ENCODE measurements around the gene TRABD2B.

TRABD2B gene

DNA sequence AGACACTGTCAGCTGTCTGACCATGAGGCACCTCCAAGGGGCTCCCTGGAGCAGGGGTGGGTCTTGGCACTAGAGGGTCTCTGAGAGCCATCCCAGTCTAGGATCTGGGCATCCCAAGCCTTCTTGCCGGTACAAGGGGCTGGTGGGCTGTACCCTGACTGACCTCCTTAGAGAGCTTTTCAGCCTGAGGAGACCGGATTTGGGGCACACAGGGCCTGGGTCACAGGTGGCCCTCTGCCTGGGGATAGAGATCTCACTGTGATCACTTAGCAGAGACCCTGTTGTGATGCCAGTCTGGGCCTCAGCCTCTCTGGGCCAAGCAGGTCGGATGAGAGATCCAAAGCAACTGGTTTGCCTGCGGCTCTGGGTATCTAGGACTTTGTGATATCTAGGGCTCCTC, 227.2 kb downstream of the TRABD2B start:
- no peak for DNase-seq (ENCODE audit: low spot score)
- Histone ChIP-seq H3K36me3 (ENCODE audit: low read depth) (no peaks in the 10 kb centered on the region), H3K9me3 (ENCODE audit: severe bottlenecking) (no peaks in the 10 kb centered on the region), H3K4me1 (ENCODE audit: insufficient read depth, poor library complexity, severe bottlenecking) (no peaks in the 10 kb centered on the region), H3K4me3 (ENCODE audit: severe bottlenecking) (no peak overlapping the region), H3K27ac (ENCODE audit: poor library complexity, severe bottlenecking) (no peak overlapping the region), H3K27me3 (ENCODE audit: insufficient read depth, poor library complexity, severe bottlenecking) (no peaks in the 10 kb centered on the region)
- TF ChIP-seq, protein P1, sequence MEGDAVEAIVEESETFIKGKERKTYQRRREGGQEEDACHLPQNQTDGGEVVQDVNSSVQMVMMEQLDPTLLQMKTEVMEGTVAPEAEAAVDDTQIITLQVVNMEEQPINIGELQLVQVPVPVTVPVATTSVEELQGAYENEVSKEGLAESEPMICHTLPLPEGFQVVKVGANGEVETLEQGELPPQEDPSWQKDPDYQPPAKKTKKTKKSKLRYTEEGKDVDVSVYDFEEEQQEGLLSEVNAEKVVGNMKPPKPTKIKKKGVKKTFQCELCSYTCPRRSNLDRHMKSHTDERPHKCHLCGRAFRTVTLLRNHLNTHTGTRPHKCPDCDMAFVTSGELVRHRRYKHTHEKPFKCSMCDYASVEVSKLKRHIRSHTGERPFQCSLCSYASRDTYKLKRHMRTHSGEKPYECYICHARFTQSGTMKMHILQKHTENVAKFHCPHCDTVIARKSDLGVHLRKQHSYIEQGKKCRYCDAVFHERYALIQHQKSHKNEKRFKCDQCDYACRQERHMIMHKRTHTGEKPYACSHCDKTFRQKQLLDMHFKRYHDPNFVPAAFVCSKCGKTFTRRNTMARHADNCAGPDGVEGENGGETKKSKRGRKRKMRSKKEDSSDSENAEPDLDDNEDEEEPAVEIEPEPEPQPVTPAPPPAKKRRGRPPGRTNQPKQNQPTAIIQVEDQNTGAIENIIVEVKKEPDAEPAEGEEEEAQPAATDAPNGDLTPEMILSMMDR (IDR thresholded peaks at IDR 0.05; ENCODE audit: poor library complexity, severe bottlenecking), result no peak
- no peak for ATAC-seq (ENCODE audit: low read depth)

GRCh38 chr1:47769295-47769694, 227.9 kb downstream of the TRABD2B start:
- H3K27me3 ChIP-seq (ENCODE audit: insufficient read depth, poor library complexity, severe bottlenecking), result no peaks in the 10 kb centered on the region
- ATAC-seq (ENCODE audit: low read depth) (no peak), DNase-seq (ENCODE audit: low spot score) (no peak)
- no peaks in the 10 kb centered on the region for H3K4me1 ChIP-seq (ENCODE audit: insufficient read depth, poor library complexity, severe bottlenecking)
- no peak overlapping the region for H3K4me3 ChIP-seq (ENCODE audit: severe bottlenecking)
- no peaks in the 10 kb centered on the region for H3K36me3 ChIP-seq (ENCODE audit: low read depth)
- no peaks in the 10 kb centered on the region for H3K9me3 ChIP-seq (ENCODE audit: severe bottlenecking)
- TF ChIP-seq, protein P1 (IDR thresholded peaks at IDR 0.05; ENCODE audit: poor library complexity, severe bottlenecking), result no peak
- no peak overlapping the region for H3K27ac ChIP-seq (ENCODE audit: poor library complexity, severe bottlenecking)

DNA sequence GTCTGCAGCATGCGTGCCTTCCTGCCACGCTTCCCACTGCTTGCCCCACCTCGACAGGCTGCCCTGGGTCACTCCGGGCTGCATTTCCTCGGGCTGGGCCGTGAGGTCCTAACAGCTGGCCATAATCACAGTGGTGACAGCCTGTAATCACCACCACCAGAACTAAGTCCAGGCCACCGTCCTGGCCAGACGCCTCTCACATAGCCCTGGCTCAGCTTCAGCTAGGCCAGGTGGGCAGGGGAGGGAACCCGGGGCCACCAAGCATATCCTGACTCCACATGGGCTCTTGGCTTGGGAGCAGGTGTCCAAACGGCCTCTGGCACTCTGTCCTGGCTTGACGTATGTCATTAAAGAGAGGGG, 229.5 kb downstream of the TRABD2B start:
- Histone ChIP-seq H3K4me1 (ENCODE audit: insufficient read depth, poor library complexity, severe bottlenecking) (no peaks in the 10 kb centered on the region), H3K36me3 (ENCODE audit: low read depth) (no peaks in the 10 kb centered on the region), H3K27me3 (ENCODE audit: insufficient read depth, poor library complexity, severe bottlenecking) (no peaks in the 10 kb centered on the region), H3K27ac (ENCODE audit: poor library complexity, severe bottlenecking) (no peak overlapping the region), H3K4me3 (ENCODE audit: severe bottlenecking) (no peak overlapping the region), H3K9me3 (ENCODE audit: severe bottlenecking) (no peaks in the 10 kb centered on the region)
- DNase-seq (ENCODE audit: low spot score), result no peak
- no peak for ATAC-seq (ENCODE audit: low read depth)
- TF ChIP-seq, protein P1 (IDR thresholded peaks at IDR 0.05; ENCODE audit: poor library complexity, severe bottlenecking), result no peak

DNA sequence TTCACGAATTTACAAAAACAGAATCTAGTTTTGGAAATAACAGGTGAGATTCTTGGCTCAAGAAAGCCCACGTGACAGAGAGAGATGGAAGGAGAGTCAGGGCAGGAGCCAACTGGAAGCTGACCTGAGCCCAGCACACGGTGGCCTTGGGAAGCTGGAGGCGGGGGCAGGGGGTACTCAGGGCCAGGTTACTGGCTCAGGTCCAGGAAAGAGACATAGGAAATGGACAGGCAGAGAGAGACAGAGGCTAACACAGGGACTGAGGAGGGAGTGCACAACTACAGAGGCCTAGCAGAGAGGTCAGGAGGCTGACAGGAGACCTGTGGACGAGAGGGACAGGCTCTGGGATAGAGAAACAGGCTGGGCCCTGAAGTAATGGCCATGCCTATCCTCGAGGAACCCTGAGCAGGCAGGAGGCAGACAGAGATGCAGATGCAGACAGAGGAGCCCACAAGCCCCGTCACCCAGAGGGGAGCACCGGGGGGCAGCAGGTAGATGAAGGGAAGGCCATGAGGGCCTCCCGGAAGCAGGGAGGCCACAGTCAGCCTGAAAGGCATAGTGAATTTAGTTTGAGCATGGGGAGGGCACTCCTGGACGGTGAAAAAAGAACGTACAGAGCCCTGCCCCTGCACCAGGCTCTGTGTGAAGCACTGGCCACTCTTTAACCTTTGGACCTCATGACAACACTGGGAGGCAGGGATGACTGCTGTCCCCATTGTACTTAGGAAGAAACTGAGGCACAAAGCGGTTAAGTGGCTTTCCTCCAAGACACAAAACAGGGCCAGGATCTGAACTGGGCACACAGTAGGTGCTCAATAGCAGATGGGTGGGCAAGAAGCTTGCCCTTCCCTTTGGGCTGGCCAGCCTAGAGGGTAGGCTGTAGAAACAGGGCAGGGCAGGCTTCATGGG, 230.1 kb downstream of the TRABD2B start:
- H3K36me3 ChIP-seq (ENCODE audit: low read depth), result no peaks in the 10 kb centered on the region
- H3K4me3 ChIP-seq (ENCODE audit: severe bottlenecking), result no peak overlapping the region
- ATAC-seq (ENCODE audit: low read depth), result no peak
- no peaks in the 10 kb centered on the region for H3K27me3 ChIP-seq (ENCODE audit: insufficient read depth, poor library complexity, severe bottlenecking)
- DNase-seq (ENCODE audit: low spot score), result no peak
- no peaks in the 10 kb centered on the region for H3K4me1 ChIP-seq (ENCODE audit: insufficient read depth, poor library complexity, severe bottlenecking)
- no peaks in the 10 kb centered on the region for H3K9me3 ChIP-seq (ENCODE audit: severe bottlenecking)
- no peak overlapping the region for H3K27ac ChIP-seq (ENCODE audit: poor library complexity, severe bottlenecking)
- TF ChIP-seq, protein P1 (IDR thresholded peaks at IDR 0.05; ENCODE audit: poor library complexity, severe bottlenecking), result no peak

Measured in RWPE2 (cell line).